ENCODE results near the gene ERLIN1.

The ERLIN1 gene

GRCh38 chr10:100172349-100172748, 13.5 kb downstream of the ERLIN1 start:
- DNase-seq (ENCODE audit: low read depth in 2 of 2), result no peak

- no peak for DNase-seq (ENCODE audit: low read depth in 2 of 2)
Measured at GRCh38 chr10:100168313-100168643, 17.6 kb downstream of the ERLIN1 start.

- DNase-seq (ENCODE audit: low read depth in 2 of 2), result no peak
Measured at GRCh38 chr10:100167553-100168312, 18.1 kb downstream of the ERLIN1 start.

GRCh38 chr10:100163704-100164621, 21.9 kb downstream of the ERLIN1 start:
- DNase-seq (ENCODE audit: low read depth in 2 of 2), result no peak

GRCh38 chr10:100162696-100163095, 23.1 kb downstream of the ERLIN1 start:
- no peak for DNase-seq (ENCODE audit: low read depth in 2 of 2)

GRCh38 chr10:100158044-100158805, 27.6 kb downstream of the ERLIN1 start:
- no peak for DNase-seq (ENCODE audit: low read depth in 2 of 2)

GRCh38 chr10:100157156-100157555, 28.7 kb downstream of the ERLIN1 start:
- no peak for DNase-seq (ENCODE audit: low read depth in 2 of 2)

- no peak for DNase-seq (ENCODE audit: low read depth in 2 of 2)
Measured at GRCh38 chr10:100155936-100156335, 29.9 kb downstream of the ERLIN1 start.

- no peak for DNase-seq (ENCODE audit: low read depth in 2 of 2)
Measured at GRCh38 chr10:100154666-100155065, 31.2 kb downstream of the ERLIN1 start.

- DNase-seq (ENCODE audit: low read depth in 2 of 2), result no peak
Measured at GRCh38 chr10:100153239-100153825, 32.5 kb downstream of the ERLIN1 start.

GRCh38 chr10:100151723-100152300, 34.0 kb downstream of the ERLIN1 start:
- DNase-seq (ENCODE audit: low read depth in 2 of 2), result no peak

- peak; percentile 25 to 27 for DNase-seq (ENCODE audit: low read depth in 2 of 2)
Measured at GRCh38 chr10:100148353-100149211, 37.2 kb downstream of the ERLIN1 start.

GRCh38 chr10:100146875-100147650, 38.8 kb downstream of the ERLIN1 start:
- DNase-seq (ENCODE audit: low read depth in 2 of 2), result no peak

GRCh38 chr10:100146398-100146797, 39.4 kb downstream of the ERLIN1 start:
- no peak for DNase-seq (ENCODE audit: low read depth in 2 of 2)

- DNase-seq (ENCODE audit: low read depth in 2 of 2), result no peak
Measured at GRCh38 chr10:100143756-100144155, 42.1 kb downstream of the ERLIN1 start.

- no peak for DNase-seq (ENCODE audit: low read depth in 2 of 2)
Measured at GRCh38 chr10:100141446-100142087, 44.3 kb downstream of the ERLIN1 start.

GRCh38 chr10:100140070-100140469, 45.8 kb downstream of the ERLIN1 start:
- DNase-seq (ENCODE audit: low read depth in 2 of 2), result no peak

GRCh38 chr10:100138921-100139496, 46.8 kb downstream of the ERLIN1 start:
- no peak for DNase-seq (ENCODE audit: low read depth in 2 of 2)

- no peak for DNase-seq (ENCODE audit: low read depth in 2 of 2)
Measured at GRCh38 chr10:100135486-100135885, 50.3 kb downstream of the ERLIN1 start.
